Measurements from ENCODE around the gene ZNF783. TPM values are rescaled to one million over a fixed set of nuclear protein-coding genes. Genes with fewer than 3 reads are reported as not detected.

Gene ZNF783
- total and polyA plus RNA-seq, 2 experiments from 2014 or later, result 7.8 to 7.9 TPM

GRCh38 chr7:149217570-149217969 is 44.4 kb upstream of the ZNF783 start:
- TF ChIP-seq CTCF (IDR thresholded peaks at IDR 0.05; ENCODE audit: poor library complexity), result no peak
- no peak for TF ChIP-seq EZH2phosphoT487 (IDR thresholded peaks at IDR 0.05; ENCODE audit: low read depth, severe bottlenecking, unreplicated experiment)
- H3K27ac ChIP-seq, result no peak overlapping the region
- H3K4me2 ChIP-seq, result no peak overlapping the region
- 98% methylated on average over 5 of the region's 6 CpGs for WGBS (ENCODE audit: low lambda C conversion rate, missing lambda C conversion rate)
- H3K9me3 ChIP-seq (ENCODE audit: low read depth), result no peaks in the 10 kb centered on the region
- no peaks in the 10 kb centered on the region for H3K79me2 ChIP-seq
- H3K9me2 ChIP-seq (replicated peaks; ENCODE audit: insufficient read depth), result no peaks in the 10 kb centered on the region
- no peaks in the 10 kb centered on the region for H3K27me3 ChIP-seq
- DNase-seq (ENCODE audit: low spot score), result no peak
- no peak overlapping the region for H2AFZ ChIP-seq
- no peaks in the 10 kb centered on the region for H3K4me1 ChIP-seq (ENCODE audit: insufficient read depth)
- H3K4me3 ChIP-seq, result no peak overlapping the region
- H3K36me3 ChIP-seq (replicated peaks; ENCODE audit: insufficient read depth, low read depth), result no peaks in the 10 kb centered on the region
- no peaks in the 10 kb centered on the region for H4K20me1 ChIP-seq (ENCODE audit: insufficient read depth, poor library complexity, severe bottlenecking)

GRCh38 chr7:149218469-149219420 is 43.3 kb upstream of the ZNF783 start:
- 90% methylated on average over 10 of the region's 10 CpGs for WGBS (ENCODE audit: low lambda C conversion rate, missing lambda C conversion rate)
- Histone ChIP-seq H2AFZ (no peak overlapping the region), H3K27ac (no peak overlapping the region), H3K4me2 (no peak overlapping the region), H3K36me3 (replicated peaks; ENCODE audit: insufficient read depth, low read depth) (no peaks in the 10 kb centered on the region), H3K79me2 (no peaks in the 10 kb centered on the region), H3K9me3 (ENCODE audit: low read depth) (no peaks in the 10 kb centered on the region), H3K9me2 (replicated peaks; ENCODE audit: insufficient read depth) (no peaks in the 10 kb centered on the region), H3K27me3 (no peaks in the 10 kb centered on the region), H4K20me1 (ENCODE audit: insufficient read depth, poor library complexity, severe bottlenecking) (no peaks in the 10 kb centered on the region), H3K4me3 (no peak overlapping the region), H3K4me1 (ENCODE audit: insufficient read depth) (no peaks in the 10 kb centered on the region)
- TF ChIP-seq CTCF (IDR thresholded peaks at IDR 0.05; ENCODE audit: poor library complexity) (no peak), EZH2 (IDR thresholded peaks at IDR 0.05; ENCODE audit: borderline replicate concordance) (no peak), EZH2phosphoT487 (IDR thresholded peaks at IDR 0.05; ENCODE audit: low read depth, severe bottlenecking, unreplicated experiment) (no peak)
- DNase-seq (ENCODE audit: low spot score), result no peak

GRCh38 chr7:149220534-149220933 is 41.5 kb upstream of the ZNF783 start:
- Histone ChIP-seq H3K27me3 (no peaks in the 10 kb centered on the region), H4K20me1 (ENCODE audit: insufficient read depth, poor library complexity, severe bottlenecking) (no peaks in the 10 kb centered on the region), H3K4me2 (no peak overlapping the region), H3K79me2 (no peaks in the 10 kb centered on the region), H3K36me3 (replicated peaks; ENCODE audit: insufficient read depth, low read depth) (no peaks in the 10 kb centered on the region), H3K4me3 (no peak overlapping the region), H3K9me3 (ENCODE audit: low read depth) (no peaks in the 10 kb centered on the region), H3K27ac (no peak overlapping the region), H3K9me2 (replicated peaks; ENCODE audit: insufficient read depth) (no peaks in the 10 kb centered on the region), H3K4me1 (ENCODE audit: insufficient read depth) (no peaks in the 10 kb centered on the region), H2AFZ (no peak overlapping the region)
- WGBS (ENCODE audit: low lambda C conversion rate, missing lambda C conversion rate), result 76% methylated on average over 6 of the region's 6 CpGs
- DNase-seq (ENCODE audit: low spot score), result no peak
- no peak for TF ChIP-seq EZH2phosphoT487 (IDR thresholded peaks at IDR 0.05; ENCODE audit: low read depth, severe bottlenecking, unreplicated experiment)
- TF ChIP-seq CTCF (IDR thresholded peaks at IDR 0.05; ENCODE audit: poor library complexity), result no peak

Data from hepatocyte (in vitro differentiated cells).